ENCODE measurements around the gene CLRN2.

DNA sequence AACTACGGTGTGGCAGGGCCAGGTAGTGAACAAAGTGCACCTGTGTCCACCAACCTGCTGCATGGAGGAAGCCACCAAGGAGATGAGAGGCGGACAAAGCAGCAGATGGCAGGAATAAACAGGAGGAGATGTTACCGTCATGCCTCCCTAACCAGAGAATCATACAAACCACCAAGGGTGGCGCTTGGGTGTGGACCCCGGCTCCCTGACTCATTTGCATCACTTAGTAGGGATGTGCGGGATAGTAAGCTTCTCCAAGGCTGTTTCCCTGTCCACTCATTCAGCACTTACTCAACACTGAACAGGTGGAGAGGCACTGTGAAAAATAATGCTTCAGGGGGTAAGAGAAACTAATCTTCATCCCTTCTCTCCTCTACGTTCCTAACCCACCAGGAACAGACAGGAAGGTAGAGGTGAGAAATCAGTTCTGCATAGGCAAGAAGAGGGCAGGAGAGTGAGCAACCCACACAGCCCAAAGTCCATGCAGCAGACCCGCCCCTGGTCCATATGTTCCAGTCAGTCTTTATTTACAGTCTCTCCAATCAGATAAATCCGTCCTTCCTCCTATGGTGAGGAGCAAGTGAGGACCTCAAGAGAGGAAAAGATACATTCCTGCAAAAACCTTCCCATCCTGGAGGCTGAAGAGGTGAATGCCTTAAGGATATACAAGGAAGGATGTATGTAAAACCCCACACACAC is 37.0 kb upstream of the CLRN2 start:
- TF ChIP-seq ZNF792 (tag by site-specific recombination; IDR thresholded peaks at IDR 0.05) (no peak), SCRT1 (tag by site-specific recombination; IDR thresholded peaks at IDR 0.05; ENCODE audit: borderline replicate concordance) (no peak), ZBTB8A (tag by site-specific recombination; IDR thresholded peaks at IDR 0.05) (no peak), ZNF530 (tag by site-specific recombination; IDR thresholded peaks at IDR 0.05; ENCODE audit: low read depth) (no peak), ZNF112 (tag by site-specific recombination; IDR thresholded peaks at IDR 0.05) (no peak)
- TF ChIP-seq, protein P1, sequence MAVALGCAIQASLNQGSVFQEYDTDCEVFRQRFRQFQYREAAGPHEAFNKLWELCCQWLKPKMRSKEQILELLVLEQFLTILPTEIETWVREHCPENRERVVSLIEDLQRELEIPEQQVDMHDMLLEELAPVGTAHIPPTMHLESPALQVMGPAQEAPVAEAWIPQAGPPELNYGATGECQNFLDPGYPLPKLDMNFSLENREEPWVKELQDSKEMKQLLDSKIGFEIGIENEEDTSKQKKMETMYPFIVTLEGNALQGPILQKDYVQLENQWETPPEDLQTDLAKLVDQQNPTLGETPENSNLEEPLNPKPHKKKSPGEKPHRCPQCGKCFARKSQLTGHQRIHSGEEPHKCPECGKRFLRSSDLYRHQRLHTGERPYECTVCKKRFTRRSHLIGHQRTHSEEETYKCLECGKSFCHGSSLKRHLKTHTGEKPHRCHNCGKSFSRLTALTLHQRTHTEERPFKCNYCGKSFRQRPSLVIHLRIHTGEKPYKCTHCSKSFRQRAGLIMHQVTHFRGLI (tag by site-specific recombination; IDR thresholded peaks at IDR 0.05): no peak
- TF ChIP-seq, protein P2, sequence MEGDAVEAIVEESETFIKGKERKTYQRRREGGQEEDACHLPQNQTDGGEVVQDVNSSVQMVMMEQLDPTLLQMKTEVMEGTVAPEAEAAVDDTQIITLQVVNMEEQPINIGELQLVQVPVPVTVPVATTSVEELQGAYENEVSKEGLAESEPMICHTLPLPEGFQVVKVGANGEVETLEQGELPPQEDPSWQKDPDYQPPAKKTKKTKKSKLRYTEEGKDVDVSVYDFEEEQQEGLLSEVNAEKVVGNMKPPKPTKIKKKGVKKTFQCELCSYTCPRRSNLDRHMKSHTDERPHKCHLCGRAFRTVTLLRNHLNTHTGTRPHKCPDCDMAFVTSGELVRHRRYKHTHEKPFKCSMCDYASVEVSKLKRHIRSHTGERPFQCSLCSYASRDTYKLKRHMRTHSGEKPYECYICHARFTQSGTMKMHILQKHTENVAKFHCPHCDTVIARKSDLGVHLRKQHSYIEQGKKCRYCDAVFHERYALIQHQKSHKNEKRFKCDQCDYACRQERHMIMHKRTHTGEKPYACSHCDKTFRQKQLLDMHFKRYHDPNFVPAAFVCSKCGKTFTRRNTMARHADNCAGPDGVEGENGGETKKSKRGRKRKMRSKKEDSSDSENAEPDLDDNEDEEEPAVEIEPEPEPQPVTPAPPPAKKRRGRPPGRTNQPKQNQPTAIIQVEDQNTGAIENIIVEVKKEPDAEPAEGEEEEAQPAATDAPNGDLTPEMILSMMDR (tag by site-specific recombination; IDR thresholded peaks at IDR 0.05): no peak
- TF ChIP-seq, protein P3, sequence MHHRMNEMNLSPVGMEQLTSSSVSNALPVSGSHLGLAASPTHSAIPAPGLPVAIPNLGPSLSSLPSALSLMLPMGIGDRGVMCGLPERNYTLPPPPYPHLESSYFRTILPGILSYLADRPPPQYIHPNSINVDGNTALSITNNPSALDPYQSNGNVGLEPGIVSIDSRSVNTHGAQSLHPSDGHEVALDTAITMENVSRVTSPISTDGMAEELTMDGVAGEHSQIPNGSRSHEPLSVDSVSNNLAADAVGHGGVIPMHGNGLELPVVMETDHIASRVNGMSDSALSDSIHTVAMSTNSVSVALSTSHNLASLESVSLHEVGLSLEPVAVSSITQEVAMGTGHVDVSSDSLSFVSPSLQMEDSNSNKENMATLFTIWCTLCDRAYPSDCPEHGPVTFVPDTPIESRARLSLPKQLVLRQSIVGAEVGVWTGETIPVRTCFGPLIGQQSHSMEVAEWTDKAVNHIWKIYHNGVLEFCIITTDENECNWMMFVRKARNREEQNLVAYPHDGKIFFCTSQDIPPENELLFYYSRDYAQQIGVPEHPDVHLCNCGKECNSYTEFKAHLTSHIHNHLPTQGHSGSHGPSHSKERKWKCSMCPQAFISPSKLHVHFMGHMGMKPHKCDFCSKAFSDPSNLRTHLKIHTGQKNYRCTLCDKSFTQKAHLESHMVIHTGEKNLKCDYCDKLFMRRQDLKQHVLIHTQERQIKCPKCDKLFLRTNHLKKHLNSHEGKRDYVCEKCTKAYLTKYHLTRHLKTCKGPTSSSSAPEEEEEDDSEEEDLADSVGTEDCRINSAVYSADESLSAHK (tag by site-specific recombination; IDR thresholded peaks at IDR 0.05): no peak
- TF ChIP-seq, protein P4, sequence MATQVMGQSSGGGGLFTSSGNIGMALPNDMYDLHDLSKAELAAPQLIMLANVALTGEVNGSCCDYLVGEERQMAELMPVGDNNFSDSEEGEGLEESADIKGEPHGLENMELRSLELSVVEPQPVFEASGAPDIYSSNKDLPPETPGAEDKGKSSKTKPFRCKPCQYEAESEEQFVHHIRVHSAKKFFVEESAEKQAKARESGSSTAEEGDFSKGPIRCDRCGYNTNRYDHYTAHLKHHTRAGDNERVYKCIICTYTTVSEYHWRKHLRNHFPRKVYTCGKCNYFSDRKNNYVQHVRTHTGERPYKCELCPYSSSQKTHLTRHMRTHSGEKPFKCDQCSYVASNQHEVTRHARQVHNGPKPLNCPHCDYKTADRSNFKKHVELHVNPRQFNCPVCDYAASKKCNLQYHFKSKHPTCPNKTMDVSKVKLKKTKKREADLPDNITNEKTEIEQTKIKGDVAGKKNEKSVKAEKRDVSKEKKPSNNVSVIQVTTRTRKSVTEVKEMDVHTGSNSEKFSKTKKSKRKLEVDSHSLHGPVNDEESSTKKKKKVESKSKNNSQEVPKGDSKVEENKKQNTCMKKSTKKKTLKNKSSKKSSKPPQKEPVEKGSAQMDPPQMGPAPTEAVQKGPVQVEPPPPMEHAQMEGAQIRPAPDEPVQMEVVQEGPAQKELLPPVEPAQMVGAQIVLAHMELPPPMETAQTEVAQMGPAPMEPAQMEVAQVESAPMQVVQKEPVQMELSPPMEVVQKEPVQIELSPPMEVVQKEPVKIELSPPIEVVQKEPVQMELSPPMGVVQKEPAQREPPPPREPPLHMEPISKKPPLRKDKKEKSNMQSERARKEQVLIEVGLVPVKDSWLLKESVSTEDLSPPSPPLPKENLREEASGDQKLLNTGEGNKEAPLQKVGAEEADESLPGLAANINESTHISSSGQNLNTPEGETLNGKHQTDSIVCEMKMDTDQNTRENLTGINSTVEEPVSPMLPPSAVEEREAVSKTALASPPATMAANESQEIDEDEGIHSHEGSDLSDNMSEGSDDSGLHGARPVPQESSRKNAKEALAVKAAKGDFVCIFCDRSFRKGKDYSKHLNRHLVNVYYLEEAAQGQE (tag by site-specific recombination; IDR thresholded peaks at IDR 0.05): no peak
